ENCODE measurements around the gene TNF.

TNF gene

GRCh38 chr6:31573239-31574105, 1.9 kb upstream of the TNF start:
- no peak for DNase-seq

- DNase-seq = no peak
Observed at GRCh38 chr6:31574106-31575061, 981 bp upstream of the TNF start.

GRCh38 chr6:31575952-31576685, 754 bp downstream of the TNF start:
- DNase-seq = no peak

- DNase-seq = no peak
Observed at GRCh38 chr6:31576897-31577578, 1.7 kb downstream of the TNF start.

GRCh38 chr6:31577579-31577966, 2.2 kb downstream of the TNF start:
- DNase-seq = no peak

GRCh38 chr6:31578184-31579118, 3.1 kb downstream of the TNF start:
- no peak for DNase-seq

DNA sequence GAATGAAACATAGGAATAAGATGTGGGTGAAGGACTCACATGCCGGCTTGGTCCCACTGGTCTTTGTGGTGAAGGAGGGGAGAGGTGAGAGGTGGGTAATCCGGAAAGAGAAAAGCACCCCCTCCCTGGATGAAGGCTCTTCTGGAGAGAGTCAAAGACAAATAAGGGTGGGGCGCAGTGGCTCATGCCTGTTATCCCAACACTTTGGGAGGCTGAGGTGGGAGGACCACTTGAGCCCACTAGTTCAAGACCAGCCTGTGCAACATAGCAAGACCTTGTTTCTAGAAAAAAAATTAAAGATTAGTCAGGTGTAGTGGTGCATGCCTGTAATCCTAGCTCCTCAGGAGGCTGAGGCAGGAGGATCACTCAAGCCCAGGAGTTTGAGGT, 3.7 kb downstream of the TNF start:
- no peak for DNase-seq

- no peak for DNase-seq
Observed at GRCh38 chr6:31579546-31580437, 4.4 kb downstream of the TNF start.

DNA sequence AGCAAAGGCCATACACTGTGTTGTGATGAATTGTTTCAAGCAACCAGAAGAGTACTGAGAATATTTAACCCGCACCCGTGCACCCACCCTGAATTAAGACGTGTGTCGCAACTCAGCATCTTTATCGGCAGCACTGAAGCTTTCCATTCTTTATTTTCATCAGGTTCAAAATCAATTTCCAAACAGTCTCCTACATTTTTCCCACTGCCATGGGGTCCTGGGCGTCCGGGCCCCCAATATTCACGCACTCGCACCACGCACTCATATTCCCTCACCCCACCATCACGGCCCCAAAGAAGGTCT, 5.0 kb downstream of the TNF start:
- no peak for DNase-seq

- DNase-seq = peak; percentile 64 to 81
Observed at GRCh38 chr6:31580807-31581433, 5.6 kb downstream of the TNF start.

DNA sequence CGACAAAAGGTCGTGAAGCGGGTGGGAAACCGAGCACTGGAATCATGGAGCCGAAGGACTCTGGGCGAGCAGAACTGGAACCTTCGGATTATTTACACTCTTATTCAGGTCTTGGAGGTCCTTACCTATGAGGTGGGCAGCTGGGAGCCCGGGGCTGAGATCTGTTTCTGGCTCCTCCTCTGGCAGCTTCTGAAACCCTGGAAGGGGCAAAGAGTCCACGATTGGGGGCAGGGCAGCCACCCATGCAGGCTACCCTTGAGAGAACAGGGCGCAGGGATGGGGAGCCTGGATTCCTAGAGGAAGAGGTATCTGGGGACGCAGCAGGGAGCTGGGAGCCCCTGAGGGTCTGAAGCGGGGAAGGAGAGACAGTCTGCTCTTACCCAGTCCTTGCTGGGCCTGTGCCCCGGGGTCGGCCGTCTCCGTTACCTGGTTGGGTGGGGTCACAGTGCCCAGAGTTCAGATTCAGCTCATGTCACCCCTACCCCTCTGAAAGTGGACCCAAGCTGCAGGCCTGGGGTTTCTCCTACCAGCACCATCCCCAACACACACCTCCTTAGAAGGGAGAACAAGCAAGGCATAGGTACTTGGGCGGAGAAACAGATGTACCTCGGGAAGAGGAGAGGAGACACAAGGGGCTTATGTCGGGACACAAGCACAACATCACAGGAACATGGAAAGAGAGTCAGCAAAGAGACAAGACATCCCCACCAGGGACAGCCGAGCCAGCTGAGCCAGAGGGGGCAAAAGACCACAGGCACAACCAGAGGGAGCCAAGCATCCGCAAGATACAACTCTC, 6.3 kb downstream of the TNF start:
- DNase-seq = no peak

DNA sequence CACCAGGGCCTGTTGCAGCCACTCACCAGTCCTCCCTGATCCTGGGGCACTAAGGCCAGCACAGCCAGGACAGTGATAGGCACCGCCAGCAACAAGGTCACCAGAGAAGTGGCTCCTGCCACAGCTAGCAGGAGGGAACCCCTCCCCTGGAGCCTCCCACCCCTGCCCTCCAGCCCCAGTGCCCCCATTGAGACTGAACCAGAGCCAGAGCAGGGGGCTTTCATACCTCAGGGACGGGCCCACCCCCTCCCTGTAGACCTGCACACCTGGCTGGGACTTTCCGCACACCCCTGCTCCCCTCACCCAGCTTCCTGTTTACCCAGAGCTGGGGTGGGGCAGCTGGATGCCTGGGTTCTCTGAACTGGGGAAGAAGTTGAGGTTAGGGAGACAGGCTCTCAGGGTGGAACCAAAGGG, 6.9 kb downstream of the TNF start, which contains the start of gene LTB:
Gene LTB (minus strand): TSS at position 195 of the 414 bp plus-strand sequence. CDS start 7 bp downstream, at position 188.
- no peak for DNase-seq

GRCh38 chr6:31585491-31585890, 10.1 kb downstream of the TNF start:
- DNase-seq = no peak

GRCh38 chr6:31586008-31586407, 10.6 kb downstream of the TNF start, which contains the start of gene LST1:
TSS of gene LST1 (plus strand) at chr6:31586277. CDS start at chr6:31587300, 1,023 bp downstream.
- DNase-seq = no peak

DNA sequence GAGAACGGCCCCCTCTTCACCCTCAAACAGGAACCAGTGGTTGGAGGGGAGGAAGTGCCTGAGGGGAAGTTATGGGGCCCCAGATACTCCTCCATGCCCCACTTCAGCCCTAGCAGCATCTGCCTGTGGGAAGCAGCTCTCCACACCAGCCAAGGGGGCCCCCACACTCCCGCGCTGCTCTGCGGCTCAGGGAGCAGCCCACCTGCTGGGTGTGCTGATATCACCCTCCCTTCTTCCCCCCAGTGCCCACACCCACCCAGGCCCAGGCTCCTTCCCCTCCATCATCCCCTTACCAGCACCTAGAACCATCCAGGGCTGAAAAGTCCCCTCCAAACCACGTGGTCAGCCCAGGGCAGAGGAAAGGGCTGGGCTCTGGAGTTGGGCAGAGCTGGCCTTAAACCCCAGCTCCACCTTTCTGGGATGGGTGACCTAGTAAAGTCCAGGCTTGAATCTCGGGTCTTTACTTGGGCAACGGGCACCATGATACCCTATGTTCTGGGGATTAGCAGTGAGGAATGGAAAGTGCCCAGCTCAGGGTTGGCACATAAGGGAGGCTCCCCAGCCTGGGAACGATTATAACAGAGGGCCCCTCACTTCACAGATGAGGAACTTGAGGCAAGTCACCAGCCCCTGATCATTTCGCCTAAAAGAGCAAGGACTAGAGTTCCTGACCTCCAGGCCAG, 11.4 kb downstream of the TNF start:
- no peak for DNase-seq

DNA sequence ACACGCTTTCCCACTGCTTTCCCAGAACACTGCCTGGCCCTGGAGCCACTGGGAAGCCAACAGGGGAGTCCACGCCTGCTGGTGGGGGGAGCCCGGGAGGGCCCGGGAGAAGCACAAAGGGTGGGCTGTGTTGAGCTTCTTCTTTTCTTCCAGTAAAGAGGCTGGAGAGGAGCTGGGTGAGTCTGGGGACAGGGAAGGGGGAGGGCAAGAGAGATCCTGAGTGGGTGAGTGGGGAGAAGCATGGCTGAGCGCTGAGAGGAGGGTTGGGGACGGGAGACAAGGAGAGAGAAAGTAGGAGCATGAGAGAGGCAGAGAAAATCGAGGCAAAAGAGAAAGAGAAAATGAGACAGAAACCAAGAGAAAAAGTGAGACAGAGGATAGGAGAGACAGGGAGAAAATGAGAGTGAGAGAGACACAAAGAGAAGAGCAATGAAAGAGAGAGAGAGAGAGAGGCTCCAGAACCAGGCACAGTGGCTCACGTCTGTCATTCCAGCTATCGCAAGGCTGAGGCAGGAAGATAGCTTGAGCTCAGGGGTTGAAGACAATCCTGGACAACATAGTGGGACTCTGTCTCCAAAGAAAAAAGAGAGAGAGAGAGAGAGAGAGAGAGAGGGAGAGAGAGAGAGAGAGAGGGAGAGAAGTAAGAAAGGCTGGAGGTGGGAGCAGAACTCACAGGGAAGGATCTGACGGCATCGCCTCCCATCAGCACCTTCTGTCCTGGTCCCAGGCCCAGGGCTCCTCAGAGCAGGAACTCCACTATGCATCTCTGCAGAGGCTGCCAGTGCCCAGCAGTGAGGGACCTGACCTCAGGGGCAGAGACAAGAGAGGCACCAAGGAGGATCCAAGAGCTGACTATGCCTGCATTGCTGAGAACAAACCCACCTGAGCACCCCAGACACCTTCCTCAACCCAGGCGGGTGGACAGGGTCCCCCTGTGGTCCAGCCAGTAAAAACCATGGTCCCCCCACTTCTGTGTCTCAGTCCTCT, 12.7 kb downstream of the TNF start:
- DNase-seq = no peak

All from hippocampal formation (tissue), 2 donors.